Loucy (cell line): ENCODE data around the gene NKAIN2.

Experiments used
- CTCF ChIP-seq: fragments of 200-600 bp; sonication (generic); conservative IDR thresholded peaks from 2 replicates; pipeline ENCODE4 v1.5.1; 2014; ENCODE audit warnings: mild to moderate bottlenecking, antibody characterized with exemption, low read length
- EZH2phosphoT487 ChIP-seq: fragments of 200-600 bp; IDR thresholded peaks from 2 replicates; pipeline ENCODE4 v1.6.1; 2018; ENCODE audit warnings: antibody characterized with exemption, mild to moderate bottlenecking, moderate library complexity, borderline replicate concordance

GRCh38 chr6:124688369-124688768 is 884.7 kb downstream of the NKAIN2 start:
- TF ChIP-seq CTCF = no peak
- no peak for TF ChIP-seq EZH2phosphoT487
